Liver (tissue), 9 donors: ENCODE results near the gene TTC32. TPM values are rescaled to one million over a fixed set of nuclear protein-coding genes. Genes with fewer than 3 reads are reported as not detected.

Experiments
- DNase-seq: peaks from one replicate; pipeline ENCODE4 v3.0.0-alpha.2; 2017; ENCODE audit warnings: low spot score
- H3K27ac ChIP-seq, 2 donors: one replicate each; pipeline ENCODE4 v1.7.0; 2013; ENCODE audit warnings: inconsistent platforms in 2 of 2, low read length in 2 of 2, control low read depth in 1 of 2, low read depth in 1 of 2, mild to moderate bottlenecking in 1 of 2
- H3K27me3 ChIP-seq, 4 donors: one replicate each; pipeline versions ENCODE4 v1.6.1 to v1.7.0; 2013; ENCODE audit warnings: low read length in 3 of 4, inconsistent platforms in 1 of 4, mild to moderate bottlenecking in 1 of 4, moderate library complexity in 1 of 4; ENCODE audit not compliant: control insufficient read depth in 4 of 4, insufficient read depth in 4 of 4
- H3K36me3 ChIP-seq, 4 donors: one replicate each; pipeline versions ENCODE4 v1.6.1 to v1.7.0; 2013; ENCODE audit warnings: low read length in 3 of 4, mild to moderate bottlenecking in 3 of 4, low read depth in 1 of 4, moderate library complexity in 1 of 4; ENCODE audit not compliant: control insufficient read depth in 4 of 4, insufficient read depth in 3 of 4
- H3K4me1 ChIP-seq, 4 donors: one replicate each; pipeline versions ENCODE4 v1.6.1 to v1.7.0; 2013; ENCODE audit warnings: low read length in 3 of 4, mild to moderate bottlenecking in 3 of 4, moderate library complexity in 1 of 4; ENCODE audit not compliant: control insufficient read depth in 4 of 4, insufficient read depth in 4 of 4
- H3K4me3 ChIP-seq, 3 donors: one replicate each; pipeline versions ENCODE4 v1.6.1 to v1.7.0; 2013; ENCODE audit warnings: low read length in 3 of 3, control low read depth in 1 of 3, low read depth in 1 of 3, mild to moderate bottlenecking in 1 of 3
- H3K9ac ChIP-seq, 2 donors: one replicate each; pipeline ENCODE4 v1.7.0; 2013; ENCODE audit warnings: low read length in 2 of 2, mild to moderate bottlenecking in 2 of 2, moderate library complexity in 2 of 2, control low read depth in 1 of 2, low read depth in 1 of 2
- H3K9me3 ChIP-seq, 4 donors: one replicate each; pipeline versions ENCODE4 v1.6.1 to v1.7.0; 2013; ENCODE audit warnings: low read length in 3 of 4; ENCODE audit not compliant: control insufficient read depth in 4 of 4
- ATF3 ChIP-seq: IDR thresholded peaks from 2 replicates; pipeline ENCODE4 v1.6.1; 2016; ENCODE audit warnings: antibody characterized with exemption
- CTCF ChIP-seq: fragments of 150-350 bp; IDR thresholded peaks from 2 replicates; pipeline ENCODE4 v1.5.1; 2017; ENCODE audit warnings: improper control_type of control experiment, low read depth, low read length; ENCODE audit not compliant: missing input control
- EGR1 ChIP-seq, 2 donors: IDR thresholded peaks; 2 replicates each; pipeline ENCODE4 v1.6.1; 2016 to 2018; ENCODE audit warnings: antibody characterized with exemption in 2 of 2, low read depth in 2 of 2
- FOXA1 ChIP-seq: IDR thresholded peaks from 2 replicates; pipeline ENCODE4 v1.6.1; 2016; ENCODE audit warnings: antibody characterized with exemption
- FOXA2 ChIP-seq: IDR thresholded peaks from 2 replicates; pipeline ENCODE4 v1.6.1; 2016; ENCODE audit warnings: antibody characterized with exemption
- GABPA ChIP-seq, 2 donors: IDR thresholded peaks in 1 of 2; conservative IDR thresholded peaks in 1 of 2; 2 replicates each; pipeline ENCODE4 v1.6.1; 2016; ENCODE audit warnings: antibody characterized with exemption in 2 of 2, mild to moderate bottlenecking in 1 of 2, moderate library complexity in 1 of 2
- HNF4A ChIP-seq, 2 donors: conservative IDR thresholded peaks; 2 replicates each; pipeline ENCODE4 v1.6.1; 2016; ENCODE audit warnings: antibody characterized with exemption in 2 of 2, mild to moderate bottlenecking in 2 of 2
- HNF4G ChIP-seq: IDR thresholded peaks from 2 replicates; pipeline ENCODE4 v1.6.1; 2016; ENCODE audit warnings: antibody characterized with exemption
- JUND ChIP-seq, 2 donors: IDR thresholded peaks; 2 replicates each; pipeline ENCODE4 v1.6.1; 2016; ENCODE audit warnings: antibody characterized with exemption in 2 of 2
- NR2F2 ChIP-seq: IDR thresholded peaks from 2 replicates; pipeline ENCODE4 v1.6.1; 2016; ENCODE audit warnings: antibody characterized with exemption
- RAD21 ChIP-seq, 2 donors: IDR thresholded peaks; 2 replicates each; pipeline ENCODE4 v1.6.1; 2016; ENCODE audit warnings: antibody characterized with exemption in 2 of 2, mild to moderate bottlenecking in 2 of 2
- RXRA ChIP-seq, 2 donors: IDR thresholded peaks; 2 replicates each; pipeline ENCODE4 v1.6.1; 2017 to 2018; ENCODE audit warnings: antibody characterized with exemption in 2 of 2, mild to moderate bottlenecking in 1 of 2
- SP1 ChIP-seq: IDR thresholded peaks from 2 replicates; pipeline ENCODE4 v1.6.1; 2018; ENCODE audit warnings: antibody characterized with exemption, mild to moderate bottlenecking
- TAF1 ChIP-seq: conservative IDR thresholded peaks from 2 replicates; pipeline ENCODE4 v1.6.1; 2016; ENCODE audit warnings: antibody characterized with exemption, mild to moderate bottlenecking
- YY1 ChIP-seq: IDR thresholded peaks from 2 replicates; pipeline ENCODE4 v1.6.1; 2016; ENCODE audit warnings: antibody characterized with exemption, mild to moderate bottlenecking
- WGBS: extraction: QIAGEN DNeasy Blood & Tissue Kit; methylation state at CpG from one replicate; pipeline ENCODE4 v1.1.7; 2013; 5-methylcytosine and 5-hydroxymethylcytosine counted together
- polyA plus RNA-seq, 2 donors: library from polyadenylated mRNA; stranded (reverse) in 1 of 2; unstranded in 1 of 2; fragments of 200-250 nt in 1 of 2; fragments of >200 nt in 1 of 2; fragmentation: Nextera tagmentation in 1 of 2; extraction: Ambion mirVana in 1 of 2; gene quantifications; one replicate each; pipeline versions ENCODE4 v1.2.1 to v1.2.3, GENCODE V29; 2013 to 2015
- total RNA-seq, 2 donors: library from RNA; depleted of rRNA; stranded (reverse); fragments of >200 nt; gene quantifications; one replicate each; pipeline ENCODE4 v1.2.3, GENCODE V29; 2014
- TF ChIP-seq, protein P1 (sequence below): IDR thresholded peaks from 2 replicates; pipeline ENCODE4 v1.6.1; 2016; ENCODE audit warnings: antibody characterized with exemption
- TF ChIP-seq, protein P2 (sequence below): IDR thresholded peaks from 2 replicates; pipeline ENCODE4 v1.6.1; 2016; ENCODE audit warnings: antibody characterized with exemption, mild to moderate bottlenecking
- TF ChIP-seq, protein P3 (sequence below): IDR thresholded peaks from 2 replicates; pipeline ENCODE4 v1.6.1; 2016; ENCODE audit warnings: antibody characterized with exemption
- donor health status: healthy.
- donor health status: healthy.
- donor health status: healthy.
- donor health status: healthy.
- donor health status: healthy.

TTC32 gene
- total and polyA plus RNA-seq, 4 donors = 4.1 to 12.0 (median 10.5) TPM

DNA sequence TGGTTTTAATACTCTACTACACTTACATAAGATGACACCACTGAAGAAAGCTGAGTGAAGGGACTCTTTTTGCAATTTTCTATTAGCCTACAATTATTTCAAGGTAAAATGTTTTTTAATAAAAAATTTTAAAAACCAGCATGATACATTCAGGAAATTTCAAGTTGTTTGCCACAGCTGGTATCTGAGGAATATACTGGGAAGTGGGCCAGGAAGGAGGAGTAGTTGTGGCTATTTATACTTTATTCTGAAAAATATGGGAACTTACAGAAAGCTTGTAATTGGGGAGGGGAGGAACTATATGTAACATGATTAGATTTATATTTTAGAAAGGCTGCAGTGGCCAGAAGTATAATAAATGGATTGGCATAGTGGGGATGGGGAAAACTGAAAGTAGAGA, 47.3 kb upstream of the TTC32 start:
- TF ChIP-seq, protein P1, sequence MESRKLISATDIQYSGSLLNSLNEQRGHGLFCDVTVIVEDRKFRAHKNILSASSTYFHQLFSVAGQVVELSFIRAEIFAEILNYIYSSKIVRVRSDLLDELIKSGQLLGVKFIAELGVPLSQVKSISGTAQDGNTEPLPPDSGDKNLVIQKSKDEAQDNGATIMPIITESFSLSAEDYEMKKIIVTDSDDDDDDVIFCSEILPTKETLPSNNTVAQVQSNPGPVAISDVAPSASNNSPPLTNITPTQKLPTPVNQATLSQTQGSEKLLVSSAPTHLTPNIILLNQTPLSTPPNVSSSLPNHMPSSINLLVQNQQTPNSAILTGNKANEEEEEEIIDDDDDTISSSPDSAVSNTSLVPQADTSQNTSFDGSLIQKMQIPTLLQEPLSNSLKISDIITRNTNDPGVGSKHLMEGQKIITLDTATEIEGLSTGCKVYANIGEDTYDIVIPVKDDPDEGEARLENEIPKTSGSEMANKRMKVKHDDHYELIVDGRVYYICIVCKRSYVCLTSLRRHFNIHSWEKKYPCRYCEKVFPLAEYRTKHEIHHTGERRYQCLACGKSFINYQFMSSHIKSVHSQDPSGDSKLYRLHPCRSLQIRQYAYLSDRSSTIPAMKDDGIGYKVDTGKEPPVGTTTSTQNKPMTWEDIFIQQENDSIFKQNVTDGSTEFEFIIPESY = no peak
- TF ChIP-seq ATF3 = no peak
- TF ChIP-seq FOXA1 = no peak
- TF ChIP-seq RXRA (IDR thresholded peaks at IDR 0.05) = no peak
- TF ChIP-seq SP1 = no peak
- TF ChIP-seq HNF4A (conservative IDR thresholded peaks at IDR 0.05) = no peak
- TF ChIP-seq CTCF = no peak
- Histone ChIP-seq H3K27me3 (no peaks in the 10 kb centered on the region), H3K4me1 (no peaks in the 10 kb centered on the region), H3K9me3 (no peaks in the 10 kb centered on the region), H3K9ac (no peak overlapping the region), H3K4me3 (no peak overlapping the region), H3K36me3 (no peaks in the 10 kb centered on the region), H3K27ac (no peak overlapping the region)
- no peak for DNase-seq

- no peaks in the 10 kb centered on the region for H3K9me3 ChIP-seq
- no peaks in the 10 kb centered on the region for H3K4me1 ChIP-seq
- no peak overlapping the region for H3K27ac ChIP-seq
- H3K36me3 ChIP-seq = no peaks in the 10 kb centered on the region
- no peak for DNase-seq
- 94% methylated on average over 4 of the region's 4 CpGs for WGBS
- no peak overlapping the region for H3K4me3 ChIP-seq
- TF ChIP-seq HNF4G = no peak
- no peak for TF ChIP-seq NR2F2
- no peak for TF ChIP-seq SP1
- TF ChIP-seq FOXA1 = no peak
- no peak for TF ChIP-seq TAF1
- TF ChIP-seq GABPA (IDR thresholded peaks at IDR 0.05 in 1 of 2, conservative IDR thresholded peaks at IDR 0.05 in 1 of 2) = no peak
- TF ChIP-seq, protein P1 = no peak
- TF ChIP-seq EGR1 (IDR thresholded peaks at IDR 0.05; ENCODE audit: low read depth in 2 of 2) = no peak
- TF ChIP-seq ATF3 = no peak
- TF ChIP-seq RAD21 (IDR thresholded peaks at IDR 0.05) = no peak
- TF ChIP-seq JUND (IDR thresholded peaks at IDR 0.05) = no peak
- TF ChIP-seq, protein P2, sequence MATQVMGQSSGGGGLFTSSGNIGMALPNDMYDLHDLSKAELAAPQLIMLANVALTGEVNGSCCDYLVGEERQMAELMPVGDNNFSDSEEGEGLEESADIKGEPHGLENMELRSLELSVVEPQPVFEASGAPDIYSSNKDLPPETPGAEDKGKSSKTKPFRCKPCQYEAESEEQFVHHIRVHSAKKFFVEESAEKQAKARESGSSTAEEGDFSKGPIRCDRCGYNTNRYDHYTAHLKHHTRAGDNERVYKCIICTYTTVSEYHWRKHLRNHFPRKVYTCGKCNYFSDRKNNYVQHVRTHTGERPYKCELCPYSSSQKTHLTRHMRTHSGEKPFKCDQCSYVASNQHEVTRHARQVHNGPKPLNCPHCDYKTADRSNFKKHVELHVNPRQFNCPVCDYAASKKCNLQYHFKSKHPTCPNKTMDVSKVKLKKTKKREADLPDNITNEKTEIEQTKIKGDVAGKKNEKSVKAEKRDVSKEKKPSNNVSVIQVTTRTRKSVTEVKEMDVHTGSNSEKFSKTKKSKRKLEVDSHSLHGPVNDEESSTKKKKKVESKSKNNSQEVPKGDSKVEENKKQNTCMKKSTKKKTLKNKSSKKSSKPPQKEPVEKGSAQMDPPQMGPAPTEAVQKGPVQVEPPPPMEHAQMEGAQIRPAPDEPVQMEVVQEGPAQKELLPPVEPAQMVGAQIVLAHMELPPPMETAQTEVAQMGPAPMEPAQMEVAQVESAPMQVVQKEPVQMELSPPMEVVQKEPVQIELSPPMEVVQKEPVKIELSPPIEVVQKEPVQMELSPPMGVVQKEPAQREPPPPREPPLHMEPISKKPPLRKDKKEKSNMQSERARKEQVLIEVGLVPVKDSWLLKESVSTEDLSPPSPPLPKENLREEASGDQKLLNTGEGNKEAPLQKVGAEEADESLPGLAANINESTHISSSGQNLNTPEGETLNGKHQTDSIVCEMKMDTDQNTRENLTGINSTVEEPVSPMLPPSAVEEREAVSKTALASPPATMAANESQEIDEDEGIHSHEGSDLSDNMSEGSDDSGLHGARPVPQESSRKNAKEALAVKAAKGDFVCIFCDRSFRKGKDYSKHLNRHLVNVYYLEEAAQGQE = no peak
- no peak for TF ChIP-seq RXRA (IDR thresholded peaks at IDR 0.05)
- no peak for TF ChIP-seq FOXA2
- no peak for TF ChIP-seq YY1
- TF ChIP-seq HNF4A (conservative IDR thresholded peaks at IDR 0.05) = no peak
- TF ChIP-seq CTCF = no peak
- TF ChIP-seq, protein P3, sequence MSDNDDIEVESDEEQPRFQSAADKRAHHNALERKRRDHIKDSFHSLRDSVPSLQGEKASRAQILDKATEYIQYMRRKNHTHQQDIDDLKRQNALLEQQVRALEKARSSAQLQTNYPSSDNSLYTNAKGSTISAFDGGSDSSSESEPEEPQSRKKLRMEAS = no peak
- no peaks in the 10 kb centered on the region for H3K27me3 ChIP-seq
- no peak overlapping the region for H3K9ac ChIP-seq
Observed at GRCh38 chr2:19947184-19947940, 45.6 kb upstream of the TTC32 start.
